NT2/D1 (cell line): ENCODE data around the gene CXXC5.
"Not testable (repeated sequence)": the region's sequence is repeated elsewhere in the genome, so short reads cannot be mapped to it uniquely, and the experiment has no call there.

Source experiments
- DNase-seq: peaks from one replicate; pipeline ENCODE4 v3.0.0-alpha.2; 2011; ENCODE audit warnings: low read depth, low spot score
- H3K27me3 ChIP-seq: 2 replicates; pipeline ENCODE4 v1.6.0; 2011; ENCODE audit warnings: mild to moderate bottlenecking; ENCODE audit not compliant: insufficient read length, insufficient read depth
- H3K36me3 ChIP-seq: 2 replicates; pipeline ENCODE4 v1.6.1; 2011; ENCODE audit warnings: mild to moderate bottlenecking, low read length, mixed read lengths; ENCODE audit not compliant: insufficient read depth, insufficient read length
- H3K4me1 ChIP-seq: 2 replicates; pipeline ENCODE4 v1.5.1; 2011; ENCODE audit not compliant: insufficient read depth, insufficient read length
- H3K4me3 ChIP-seq: 2 replicates; pipeline ENCODE4 v1.5.1; 2011; ENCODE audit warnings: low read depth; ENCODE audit not compliant: insufficient read length
- H3K9ac ChIP-seq: 2 replicates; pipeline ENCODE4 v1.6.0; 2011; ENCODE audit warnings: low read depth; ENCODE audit not compliant: insufficient read length
- H3K9me3 ChIP-seq: 2 replicates; pipeline ENCODE4 v1.5.1; 2011; ENCODE audit warnings: mild to moderate bottlenecking, low read length; ENCODE audit not compliant: insufficient read depth
- SUZ12 ChIP-seq: IDR thresholded peaks from 2 replicates; pipeline ENCODE4 v1.6.1; 2011; ENCODE audit not compliant: insufficient read length, insufficient read depth; ENCODE audit errors: extremely low read depth
- YY1 ChIP-seq: IDR thresholded peaks from 2 replicates; pipeline ENCODE4 v1.6.1; 2011; ENCODE audit not compliant: insufficient read length, insufficient read depth
- ZNF274 ChIP-seq: IDR thresholded peaks from 2 replicates; pipeline ENCODE4 v1.6.1; 2011; ENCODE audit warnings: mild to moderate bottlenecking, low read depth, low read length

Gene CXXC5

DNA sequence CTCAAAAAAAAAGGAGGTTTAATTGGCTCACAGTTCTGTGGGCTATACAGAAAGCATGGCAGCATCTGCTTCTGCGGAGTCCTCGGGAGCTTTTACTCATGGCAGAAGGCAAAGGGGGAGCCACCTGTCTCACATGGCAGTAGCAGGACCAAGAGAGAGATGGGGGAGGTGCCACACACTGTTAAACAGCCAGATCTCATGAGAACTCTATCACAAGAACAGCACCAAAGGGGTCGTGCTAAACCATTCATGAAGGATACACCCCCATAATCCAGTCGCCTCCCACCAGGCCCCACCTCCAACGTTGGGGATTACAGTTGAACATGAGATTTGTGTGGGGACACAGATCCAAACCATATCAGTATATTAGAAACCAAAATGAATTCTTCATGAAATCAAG lies 28.3 kb upstream of the CXXC5 start:
- TF ChIP-seq SUZ12 (no peak), ZNF274 (no peak), YY1 (no peak)
- no peaks in the 10 kb centered on the region for H3K4me1 ChIP-seq
- H3K27me3 ChIP-seq = no peaks in the 10 kb centered on the region
- DNase-seq = no peak
- H3K36me3 ChIP-seq = peaks cover 53% of the 10 kb centered on the region
- H3K9ac ChIP-seq = no peak overlapping the region
- H3K4me3 ChIP-seq = no peak overlapping the region
- no peaks in the 10 kb centered on the region for H3K9me3 ChIP-seq

DNA sequence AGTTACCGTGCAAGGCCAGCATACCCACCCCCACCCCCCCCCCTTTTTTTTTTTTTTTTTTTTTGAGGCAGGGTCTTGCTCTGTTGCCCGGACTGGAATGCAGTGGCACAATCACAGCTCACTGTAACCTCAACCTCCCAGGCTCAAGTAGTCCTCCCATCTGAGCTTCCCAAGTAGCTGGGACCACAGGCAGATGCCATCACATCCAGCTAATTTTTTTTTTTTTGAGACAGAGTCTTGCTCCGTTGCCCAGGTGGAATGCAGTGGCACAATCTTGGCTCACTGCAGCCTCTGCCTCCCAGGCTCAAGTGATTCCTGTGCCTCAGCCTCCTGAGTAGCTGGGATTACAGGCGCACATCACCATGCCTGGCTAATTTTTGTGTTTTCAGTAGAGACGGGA lies 22.8 kb upstream of the CXXC5 start:
- not testable (repeated sequence) for H3K9ac ChIP-seq, H3K27me3 ChIP-seq, H3K9me3 ChIP-seq, H3K4me1 ChIP-seq, H3K4me3 ChIP-seq, DNase-seq
- peaks cover 69% of the 10 kb centered on the region for H3K36me3 ChIP-seq

DNA sequence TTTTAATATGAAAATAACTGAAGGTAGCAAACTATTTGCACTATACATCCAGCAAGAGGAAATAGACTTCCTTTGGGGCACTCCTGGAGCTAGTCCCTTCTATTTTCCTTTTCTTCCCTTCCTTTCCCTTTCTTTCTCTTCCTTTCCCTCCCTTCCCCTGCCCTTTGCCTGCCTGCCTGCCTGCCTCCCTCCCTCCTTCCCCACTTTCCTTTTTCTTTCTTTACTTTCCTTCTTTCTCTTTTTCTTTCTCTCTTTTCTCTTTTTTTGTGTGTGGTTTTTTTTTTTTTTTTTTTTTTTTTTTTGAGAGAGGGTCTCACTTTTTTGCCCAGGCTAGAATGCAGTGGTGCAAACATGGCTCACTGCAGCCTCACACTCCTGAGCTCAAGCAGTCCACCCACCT lies 17.3 kb upstream of the CXXC5 start:
- no peaks in the 10 kb centered on the region for H3K9me3 ChIP-seq
- no peak overlapping the region for H3K9ac ChIP-seq
- H3K4me3 ChIP-seq = no peak overlapping the region
- DNase-seq = no peak
- H3K36me3 ChIP-seq = peaks cover 47% of the 10 kb centered on the region
- peaks cover 4% of the 10 kb centered on the region for H3K4me1 ChIP-seq
- H3K27me3 ChIP-seq = no peaks in the 10 kb centered on the region
- TF ChIP-seq YY1 (no peak), ZNF274 (no peak), SUZ12 (no peak)

DNA sequence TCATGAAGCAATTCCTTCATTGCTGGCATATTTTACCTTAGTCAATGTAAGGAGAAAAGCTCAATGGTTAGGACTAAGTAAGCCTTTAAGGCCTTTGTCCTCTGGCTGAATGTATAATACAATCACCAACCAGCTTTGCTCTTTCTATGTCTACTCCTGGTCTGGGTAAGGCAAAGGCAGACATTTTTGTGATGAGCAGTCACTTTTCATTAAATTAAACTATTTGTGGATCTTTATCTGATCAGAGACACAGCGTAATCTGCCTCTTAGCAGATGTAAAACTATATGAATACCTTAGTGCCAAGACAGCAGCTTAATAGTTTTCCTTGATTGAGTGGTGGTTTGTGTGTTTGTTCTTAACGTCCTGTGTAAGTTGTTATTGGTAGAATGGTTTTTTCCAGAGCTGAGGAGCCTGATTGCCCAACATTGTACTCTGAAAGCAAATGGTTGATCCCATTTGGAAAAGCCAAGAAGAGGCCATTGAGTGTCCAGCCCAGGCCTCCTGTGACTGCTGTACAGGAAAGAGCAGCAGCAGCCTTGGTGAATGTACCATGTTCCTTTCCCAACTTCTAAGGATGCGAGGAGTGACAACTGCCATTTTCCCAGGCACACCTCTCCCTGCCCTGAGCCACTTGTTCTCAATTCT lies 16.5 kb upstream of the CXXC5 start:
- no peak for DNase-seq
- TF ChIP-seq SUZ12 (no peak), ZNF274 (no peak), YY1 (no peak)
- peaks cover 39% of the 10 kb centered on the region for H3K36me3 ChIP-seq

DNA sequence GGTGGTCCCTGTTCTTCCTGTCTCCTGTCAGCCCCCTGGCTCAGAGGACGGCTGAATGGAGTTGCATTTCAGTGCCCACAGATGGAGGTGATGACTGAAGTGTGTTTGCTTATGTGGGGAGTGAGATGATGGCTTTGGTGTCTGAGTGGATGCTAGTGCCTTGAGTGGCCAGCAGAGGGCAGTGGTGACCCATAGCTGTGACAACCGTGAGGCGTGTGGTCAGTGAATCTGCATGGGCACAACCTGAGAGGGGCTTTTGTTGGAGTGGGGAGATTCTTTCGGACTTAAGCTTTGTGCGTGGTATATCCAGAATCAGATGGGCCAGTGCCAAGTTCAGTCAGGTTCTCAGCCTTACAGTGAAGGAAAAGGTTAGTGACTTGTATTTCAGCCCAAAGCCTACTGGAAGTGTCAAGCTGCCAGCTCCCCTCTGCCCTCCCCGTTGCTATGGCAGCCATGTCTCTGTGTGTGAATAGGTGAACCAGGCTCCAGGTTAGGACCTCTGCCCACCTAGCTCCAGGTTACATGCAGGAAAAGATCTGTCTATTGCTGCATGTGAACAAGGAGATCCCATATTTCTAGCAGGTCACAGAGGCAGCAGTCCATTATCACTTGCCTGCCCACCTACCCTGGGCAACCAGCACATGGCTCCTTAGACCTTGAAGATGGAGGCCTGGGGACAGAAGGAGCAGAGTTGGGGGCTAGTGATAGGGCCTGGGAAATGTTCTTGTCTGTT lies 14.7 kb upstream of the CXXC5 start:
- H3K27me3 ChIP-seq = no peaks in the 10 kb centered on the region
- H3K9ac ChIP-seq = no peak overlapping the region
- no peaks in the 10 kb centered on the region for H3K9me3 ChIP-seq
- peaks cover 4% of the 10 kb centered on the region for H3K4me1 ChIP-seq
- H3K4me3 ChIP-seq = no peak overlapping the region
- no peak for DNase-seq
- peaks cover 24% of the 10 kb centered on the region for H3K36me3 ChIP-seq
- TF ChIP-seq YY1 = no peak

More for the DNA sequence above, 16.5 kb upstream of the CXXC5 start:
- H3K9ac ChIP-seq = no peak overlapping the region
- no peaks in the 10 kb centered on the region for H3K9me3 ChIP-seq
- no peak overlapping the region for H3K4me3 ChIP-seq
- H3K4me1 ChIP-seq = peaks cover 4% of the 10 kb centered on the region
- no peaks in the 10 kb centered on the region for H3K27me3 ChIP-seq

DNA sequence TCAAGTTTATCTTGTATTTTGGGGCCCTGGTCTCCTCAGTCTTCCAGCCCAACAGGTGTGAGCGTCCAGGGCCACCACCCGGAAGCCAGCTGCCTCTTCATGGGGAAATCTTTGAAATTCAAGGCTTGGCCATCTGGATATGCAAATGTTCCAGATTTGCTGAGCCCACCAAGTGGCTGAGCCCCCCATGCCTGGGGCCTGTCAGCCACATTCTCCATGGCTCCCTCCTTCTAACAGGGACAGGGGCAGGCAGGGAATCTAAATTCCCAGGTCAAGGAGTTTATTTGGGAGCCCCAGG lies 14.2 kb upstream of the CXXC5 start:
- no peak for DNase-seq
- TF ChIP-seq YY1 (no peak), SUZ12 (no peak), ZNF274 (no peak)

DNA sequence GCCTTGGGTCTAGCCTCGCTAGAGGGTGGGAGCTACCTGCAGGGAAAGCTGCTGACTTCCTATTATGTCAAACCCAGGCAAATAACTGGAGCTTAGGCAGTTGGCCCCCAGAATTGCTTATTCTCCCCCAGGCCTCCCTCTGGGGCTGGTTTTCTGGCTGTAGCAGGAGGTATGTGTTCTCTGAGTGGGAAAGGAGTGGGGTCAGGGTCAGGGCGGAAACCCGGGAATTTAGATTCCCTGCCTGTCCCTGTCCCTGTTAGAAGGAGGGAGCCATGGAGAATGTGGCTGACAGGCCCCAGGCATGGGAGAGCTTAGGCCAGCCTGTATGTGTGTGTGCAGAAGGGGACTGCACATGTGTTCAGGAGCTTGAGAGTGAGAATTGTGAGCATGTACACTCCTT lies 13.6 kb upstream of the CXXC5 start:
- H3K36me3 ChIP-seq = peaks cover 14% of the 10 kb centered on the region
- no peak for DNase-seq
- H3K27me3 ChIP-seq = no peaks in the 10 kb centered on the region
- H3K4me3 ChIP-seq = no peak overlapping the region
- no peaks in the 10 kb centered on the region for H3K9me3 ChIP-seq
- peaks cover 13% of the 10 kb centered on the region for H3K4me1 ChIP-seq
- TF ChIP-seq SUZ12 (no peak), YY1 (no peak), ZNF274 (no peak)
- H3K9ac ChIP-seq = no peak overlapping the region

More for the DNA sequence above, 14.2 kb upstream of the CXXC5 start:
- Histone ChIP-seq H3K9ac (no peak overlapping the region), H3K27me3 (no peaks in the 10 kb centered on the region), H3K36me3 (peaks cover 19% of the 10 kb centered on the region), H3K4me1 (peaks cover 9% of the 10 kb centered on the region), H3K9me3 (no peaks in the 10 kb centered on the region), H3K4me3 (no peak overlapping the region)

DNA sequence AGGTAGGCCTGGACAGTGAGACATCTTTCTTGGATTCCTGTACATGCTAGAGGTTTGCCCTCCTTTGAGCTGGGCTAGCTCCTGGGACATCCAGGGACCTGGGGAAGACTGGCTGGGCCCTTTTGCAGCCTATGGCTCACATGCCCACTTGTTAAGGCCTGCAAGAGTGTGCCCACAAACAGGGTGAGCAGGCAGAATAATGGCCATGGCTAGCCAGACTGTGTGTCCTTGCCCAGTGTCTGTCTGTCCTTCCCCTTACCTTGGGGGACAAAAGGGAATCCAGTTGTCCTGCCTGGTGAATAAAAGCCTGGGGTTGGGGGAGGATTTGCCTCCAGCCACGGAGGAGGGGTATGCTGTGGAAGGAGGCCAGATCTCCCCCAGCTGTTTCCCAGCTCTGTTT lies 13.0 kb upstream of the CXXC5 start:
- Histone ChIP-seq H3K9me3 (no peaks in the 10 kb centered on the region), H3K9ac (no peak overlapping the region), H3K4me1 (peaks cover 18% of the 10 kb centered on the region), H3K4me3 (no peak overlapping the region), H3K27me3 (no peaks in the 10 kb centered on the region), H3K36me3 (peaks cover 10% of the 10 kb centered on the region)
- no peak for DNase-seq
- TF ChIP-seq SUZ12 (no peak), ZNF274 (no peak), YY1 (no peak)
